ENCODE results near the gene SNRPF.

The SNRPF gene

DNA sequence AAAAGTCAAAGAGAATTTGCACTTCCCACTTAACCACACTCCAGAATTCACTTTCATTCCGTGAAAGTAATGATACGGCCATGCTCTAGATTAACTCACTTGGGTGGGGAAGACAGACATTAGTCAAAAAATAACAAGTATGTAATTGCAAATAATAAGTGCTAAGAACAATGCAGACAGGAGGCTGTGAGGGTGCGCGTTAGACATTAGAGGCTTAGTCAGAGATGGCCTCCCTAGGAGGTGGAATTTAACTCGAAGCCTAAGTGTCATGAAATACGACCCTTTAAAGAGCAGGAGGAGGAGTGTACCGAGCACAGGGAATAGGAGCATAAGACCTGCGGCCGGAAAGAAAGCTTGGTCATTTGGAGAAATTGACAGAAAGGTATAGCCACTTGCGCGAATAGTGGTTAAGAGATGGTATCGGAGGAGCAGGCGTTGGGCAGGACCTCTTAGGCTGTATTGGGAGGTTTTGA lies 628 bp downstream of the SNRPF start:
- DNase-seq (ENCODE audit: low read depth in 2 of 2), result no peak

DNA sequence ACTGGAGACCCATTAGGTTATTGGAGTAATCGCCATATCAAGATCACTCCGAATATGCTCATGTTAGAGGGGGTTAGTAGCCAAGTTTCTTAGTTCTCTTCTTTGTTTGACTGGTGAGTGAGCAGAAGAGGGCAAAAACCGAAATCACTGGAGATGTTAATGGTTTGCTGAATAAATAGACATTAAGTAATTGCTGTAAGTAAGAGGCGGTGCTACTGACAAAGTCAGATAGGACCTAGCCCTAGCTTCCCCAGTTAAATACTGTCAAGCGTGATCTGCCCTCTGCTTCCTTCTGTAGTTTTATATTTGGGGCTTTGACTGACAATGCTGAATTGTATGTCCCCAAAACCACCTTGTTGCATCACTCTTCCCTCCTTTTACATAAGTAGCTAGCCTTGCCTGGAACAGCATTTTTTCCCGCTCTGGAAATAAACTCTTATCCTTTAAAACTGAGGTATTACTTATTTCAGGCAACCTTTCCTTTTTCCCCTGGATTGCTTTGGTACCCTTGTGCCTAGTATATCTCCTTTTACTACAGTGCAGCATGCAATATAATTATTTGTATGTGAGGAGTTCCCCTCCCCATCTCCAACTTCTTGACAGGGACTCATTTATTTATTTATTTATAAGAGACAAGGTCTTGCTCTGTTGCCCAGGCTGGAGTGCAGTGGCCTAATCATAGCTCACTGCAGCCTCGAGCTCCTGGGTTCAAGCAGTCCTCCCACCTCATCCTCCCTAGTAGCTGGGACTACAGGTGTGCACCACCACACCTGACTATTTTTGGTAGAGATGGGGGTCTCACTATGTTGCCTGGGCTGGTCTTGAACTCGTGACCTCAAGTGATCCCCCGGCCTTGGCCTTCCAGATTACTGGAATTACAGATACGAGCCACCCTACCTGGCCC lies 1.4 kb downstream of the SNRPF start:
- no peak for DNase-seq (ENCODE audit: low read depth in 2 of 2)

- DNase-seq (ENCODE audit: low read depth in 2 of 2), result no peak
These were observed 3.3 kb downstream of the SNRPF start for GRCh38 chr12:95862038-95862437.

DNA sequence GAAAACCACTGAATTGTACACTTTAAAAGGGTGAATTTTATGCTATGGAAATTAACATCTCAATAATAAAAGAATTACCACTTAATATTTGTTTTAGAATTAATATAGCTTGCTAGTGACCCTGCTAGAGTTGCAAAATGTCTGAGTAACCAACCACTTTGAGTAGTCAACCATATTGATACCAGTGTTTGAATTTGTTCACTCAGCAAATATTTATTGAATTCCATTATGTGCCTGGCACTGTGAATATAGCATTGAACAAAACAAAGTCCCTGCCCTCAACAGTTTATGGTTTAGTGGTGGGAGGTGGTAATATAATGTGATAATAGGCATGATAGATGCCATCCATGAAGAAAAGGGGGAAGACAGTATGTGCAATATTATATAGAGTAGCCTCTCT lies 4.6 kb downstream of the SNRPF start:
- DNase-seq (ENCODE audit: low read depth in 2 of 2), result no peak

GRCh38 chr12:95870897-95871296 lies 12.1 kb downstream of the SNRPF start:
- DNase-seq (ENCODE audit: low read depth in 2 of 2), result no peak

DNA sequence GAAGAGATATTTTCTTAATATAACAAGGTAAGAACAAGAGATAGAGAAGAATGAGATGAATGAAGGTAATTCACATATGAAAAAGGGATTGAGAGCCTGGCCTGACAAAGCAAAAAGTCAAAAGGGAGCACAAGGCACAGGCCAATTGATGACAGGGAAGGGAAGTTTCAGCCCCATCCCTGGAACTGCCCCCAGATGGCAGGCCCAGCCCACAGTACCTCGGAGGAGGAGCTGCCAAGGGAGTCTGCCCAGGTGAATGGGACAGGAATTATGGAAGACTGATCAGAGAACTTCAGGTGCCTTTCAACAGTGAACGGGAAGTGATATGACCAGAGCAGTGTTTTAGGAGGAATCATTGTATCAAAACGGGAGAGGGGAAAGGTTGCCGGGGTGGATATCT lies 15.7 kb downstream of the SNRPF start:
- DNase-seq (ENCODE audit: low read depth in 2 of 2), result no peak

- no peak for DNase-seq (ENCODE audit: low read depth in 2 of 2)
These were observed 18.9 kb downstream of the SNRPF start for GRCh38 chr12:95877622-95878021.

- no peak for DNase-seq (ENCODE audit: low read depth in 2 of 2)
These were observed 22.1 kb downstream of the SNRPF start for GRCh38 chr12:95880895-95881294.

GRCh38 chr12:95881331-95881955 lies 22.7 kb downstream of the SNRPF start:
- DNase-seq (ENCODE audit: low read depth in 2 of 2), result peak; percentile 45 to 55

GRCh38 chr12:95882080-95882479 lies 23.3 kb downstream of the SNRPF start:
- peak; percentile 19 to 24 for DNase-seq (ENCODE audit: low read depth in 2 of 2)

DNA sequence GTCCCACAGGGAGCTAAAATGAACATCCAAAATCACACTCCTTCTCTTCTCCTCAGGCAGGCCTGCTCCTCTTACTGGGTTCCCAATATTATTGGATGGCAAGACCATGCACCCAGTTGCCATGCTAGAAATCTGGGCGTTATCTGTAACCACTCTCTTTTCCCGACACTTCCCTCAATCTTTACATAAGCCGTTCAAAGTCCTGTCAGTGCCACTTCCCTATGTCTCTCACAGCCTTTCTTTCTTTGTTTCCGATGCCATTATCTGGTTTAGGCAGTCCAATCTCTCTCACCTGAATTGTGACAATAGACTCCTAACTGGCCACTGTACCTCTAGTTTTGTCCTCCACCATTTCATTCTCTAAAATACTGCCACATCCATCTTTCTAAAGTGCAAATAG lies 24.1 kb downstream of the SNRPF start:
- no peak for DNase-seq (ENCODE audit: low read depth in 2 of 2)

- DNase-seq (ENCODE audit: low read depth in 2 of 2), result no peak
These were observed 26.2 kb downstream of the SNRPF start for GRCh38 chr12:95884998-95885397.

DNA sequence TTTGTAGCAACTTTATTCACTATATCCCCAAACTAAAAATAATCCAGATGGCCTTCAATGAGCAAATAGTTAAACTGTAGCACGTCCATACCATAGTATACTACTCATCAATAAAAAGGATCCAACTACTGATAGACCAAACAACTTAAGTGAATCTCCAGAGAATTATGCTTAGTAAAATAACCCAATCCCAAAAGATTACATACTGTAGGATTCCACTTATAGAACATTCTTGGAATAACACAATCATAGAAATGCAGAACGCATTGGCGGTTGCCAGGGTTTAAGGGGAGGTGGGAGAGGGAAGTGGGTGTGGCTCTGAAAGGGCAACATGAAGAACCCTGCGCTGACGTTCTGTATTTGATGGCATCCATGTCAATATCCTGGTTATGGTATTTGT lies 28.6 kb downstream of the SNRPF start:
- no peak for DNase-seq (ENCODE audit: low read depth in 2 of 2)

DNA sequence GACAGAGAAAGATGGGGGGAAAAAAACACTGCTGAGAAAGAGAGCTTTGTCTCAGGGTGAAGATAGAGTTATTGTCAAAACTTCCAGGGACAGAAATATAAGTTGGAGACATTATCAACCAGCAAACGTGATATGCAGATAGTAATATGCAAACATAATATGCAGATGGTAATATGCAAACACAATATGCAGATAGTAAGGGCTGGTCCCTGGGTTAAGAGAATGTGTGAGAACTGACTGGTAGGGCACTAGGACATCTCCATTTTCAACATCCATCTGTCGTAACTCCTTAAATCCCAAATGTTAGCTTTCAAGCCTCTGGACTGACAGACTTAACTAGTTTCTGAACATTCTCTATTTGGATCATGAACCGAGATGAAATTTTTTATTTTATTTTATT lies 32.2 kb downstream of the SNRPF start:
- DNase-seq (ENCODE audit: low read depth in 2 of 2), result no peak

GRCh38 chr12:95896846-95897245 lies 38.1 kb downstream of the SNRPF start:
- no peak for DNase-seq (ENCODE audit: low read depth in 2 of 2)

- no peak for DNase-seq (ENCODE audit: low read depth in 2 of 2)
These were observed 39.3 kb downstream of the SNRPF start for GRCh38 chr12:95898081-95898480.

GRCh38 chr12:95908573-95908972 lies 49.8 kb downstream of the SNRPF start:
- peak; percentile 19 to 22 for DNase-seq (ENCODE audit: low read depth in 2 of 2)

DNA sequence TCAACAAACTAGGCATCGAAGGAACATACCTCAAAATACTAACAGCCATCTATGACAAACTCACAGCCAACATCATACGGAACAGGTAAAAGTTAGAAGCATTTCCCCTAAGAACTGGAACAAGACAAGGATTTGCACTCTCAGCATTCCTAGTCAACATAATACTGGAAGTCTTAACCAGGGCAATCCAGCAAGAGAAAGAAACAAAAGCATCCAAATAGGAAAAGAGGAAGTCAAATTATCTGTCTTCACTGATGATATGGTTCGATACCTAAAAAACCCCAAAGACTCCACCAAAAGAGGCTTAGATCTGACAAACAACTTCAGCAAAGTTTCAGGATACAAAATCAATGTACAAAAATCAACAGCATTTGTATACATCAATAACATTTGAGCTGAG lies 51.1 kb downstream of the SNRPF start:
- no peak for DNase-seq (ENCODE audit: low read depth in 2 of 2)

Data from fibroblast of skin of left biceps (primary cell).